GM19328 (cell line): Measurements from ENCODE around the gene CEP78.

Experiments
- ATAC-seq: cut with Tn5 transposase; IDR thresholded peaks from one replicate; pipeline ENCODE4 v1.9.1; 2021; ENCODE audit warnings: mild to moderate bottlenecking, moderate library complexity; ENCODE audit not compliant: unreplicated experiment

Gene CEP78

GRCh38 chr9:78306222-78307076 is 70.6 kb downstream of the CEP78 start:
- no peak for ATAC-seq

GRCh38 chr9:78307360-78307759 is 71.5 kb downstream of the CEP78 start:
- ATAC-seq, result no peak

GRCh38 chr9:78309066-78309465 is 73.2 kb downstream of the CEP78 start:
- ATAC-seq, result no peak

DNA sequence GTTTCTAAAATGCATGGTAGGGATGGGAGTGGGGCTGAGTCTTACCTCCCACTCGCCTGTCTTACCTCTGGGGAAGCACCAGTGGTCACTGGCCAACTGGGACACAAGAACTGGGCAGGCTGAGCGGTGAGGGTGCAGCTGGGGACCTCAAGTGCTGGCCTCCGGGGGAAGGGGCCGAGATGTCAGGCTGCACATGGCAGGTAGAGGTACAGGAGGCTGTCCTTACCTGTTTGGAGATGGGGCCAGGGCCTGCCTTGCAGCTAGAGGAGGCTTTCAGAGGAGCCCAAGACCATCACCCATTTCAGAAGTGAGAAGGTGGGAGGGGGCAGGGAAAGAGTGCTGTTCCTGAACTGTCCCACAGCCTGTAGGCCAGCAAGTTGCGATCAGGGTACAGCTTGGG is 75.2 kb downstream of the CEP78 start:
- no peak for ATAC-seq

DNA sequence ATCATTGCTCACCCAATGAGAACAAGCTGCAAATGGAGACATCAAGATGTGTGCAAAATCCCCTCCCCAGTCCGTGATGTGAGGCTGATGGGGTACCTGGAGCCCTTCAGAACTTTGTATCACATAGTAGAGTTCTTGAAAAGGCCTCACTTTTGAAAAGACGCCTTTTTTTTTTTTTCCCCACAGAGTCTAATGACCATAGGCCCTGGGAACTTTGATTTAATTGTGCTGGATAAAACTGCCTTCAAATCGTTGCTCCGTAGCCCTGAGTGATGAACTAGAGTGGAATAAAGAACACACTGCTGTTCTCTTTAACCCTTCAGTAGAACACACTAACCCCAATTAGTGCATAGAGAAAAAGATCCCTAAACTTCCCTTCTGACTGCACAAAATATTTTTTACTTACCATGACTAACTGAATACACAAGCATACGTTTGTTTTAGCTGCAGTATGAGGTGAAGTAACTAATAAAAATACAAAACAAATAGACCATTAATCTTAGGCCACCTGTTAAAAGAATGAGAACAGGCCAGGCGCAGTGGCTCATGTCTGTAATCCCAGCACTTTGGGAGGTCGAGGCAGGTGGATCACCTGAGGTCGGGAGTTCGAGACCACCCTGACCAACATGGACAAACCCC is 76.1 kb downstream of the CEP78 start:
- no peak for ATAC-seq

- ATAC-seq, result no peak
Measured at GRCh38 chr9:78314550-78314949, 78.7 kb downstream of the CEP78 start.

DNA sequence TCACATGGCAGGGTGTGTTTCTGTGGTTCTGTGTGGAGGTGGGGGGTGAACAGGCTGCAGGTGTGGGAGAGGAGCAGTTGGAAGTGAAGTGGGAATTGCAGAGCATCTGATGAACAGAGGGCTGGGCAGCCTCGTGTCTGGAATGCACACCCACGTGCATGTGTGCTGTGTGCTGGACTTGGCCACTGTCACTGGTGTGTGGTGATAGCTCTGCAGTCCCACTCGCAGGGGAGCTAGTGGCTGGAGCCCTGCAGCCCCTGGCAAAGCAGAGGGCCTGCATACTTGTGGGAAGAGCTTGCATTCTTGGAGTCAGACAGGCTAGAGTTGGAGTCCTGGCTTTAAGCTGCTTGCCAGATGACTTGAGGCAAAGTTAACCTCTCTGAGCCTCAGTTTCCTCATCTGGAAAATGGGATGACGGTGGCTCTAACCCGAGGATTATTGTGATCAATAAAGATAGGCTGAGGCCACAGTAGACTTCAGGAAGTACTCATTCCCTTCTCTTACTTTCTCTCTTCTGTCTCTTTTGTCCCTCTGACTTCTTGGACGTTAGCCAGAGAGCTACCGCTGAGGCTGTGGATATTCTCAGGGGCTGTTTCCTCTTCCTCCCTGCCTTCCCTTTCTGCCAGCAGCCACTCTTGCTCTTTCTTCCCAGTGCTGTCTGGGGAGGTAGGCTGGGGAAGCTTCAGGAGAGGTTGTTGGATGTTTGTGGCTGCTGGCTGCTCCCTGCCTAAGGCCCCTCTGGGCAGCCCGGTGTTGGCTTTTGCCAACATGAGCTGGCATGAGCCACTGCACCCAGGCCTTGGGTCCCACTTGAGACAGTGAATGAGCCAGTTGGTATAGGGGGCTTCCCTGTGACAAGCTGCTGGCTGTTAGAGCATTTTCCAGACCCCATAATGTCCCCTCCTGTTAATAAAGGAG is 79.3 kb downstream of the CEP78 start:
- ATAC-seq, result no peak

DNA sequence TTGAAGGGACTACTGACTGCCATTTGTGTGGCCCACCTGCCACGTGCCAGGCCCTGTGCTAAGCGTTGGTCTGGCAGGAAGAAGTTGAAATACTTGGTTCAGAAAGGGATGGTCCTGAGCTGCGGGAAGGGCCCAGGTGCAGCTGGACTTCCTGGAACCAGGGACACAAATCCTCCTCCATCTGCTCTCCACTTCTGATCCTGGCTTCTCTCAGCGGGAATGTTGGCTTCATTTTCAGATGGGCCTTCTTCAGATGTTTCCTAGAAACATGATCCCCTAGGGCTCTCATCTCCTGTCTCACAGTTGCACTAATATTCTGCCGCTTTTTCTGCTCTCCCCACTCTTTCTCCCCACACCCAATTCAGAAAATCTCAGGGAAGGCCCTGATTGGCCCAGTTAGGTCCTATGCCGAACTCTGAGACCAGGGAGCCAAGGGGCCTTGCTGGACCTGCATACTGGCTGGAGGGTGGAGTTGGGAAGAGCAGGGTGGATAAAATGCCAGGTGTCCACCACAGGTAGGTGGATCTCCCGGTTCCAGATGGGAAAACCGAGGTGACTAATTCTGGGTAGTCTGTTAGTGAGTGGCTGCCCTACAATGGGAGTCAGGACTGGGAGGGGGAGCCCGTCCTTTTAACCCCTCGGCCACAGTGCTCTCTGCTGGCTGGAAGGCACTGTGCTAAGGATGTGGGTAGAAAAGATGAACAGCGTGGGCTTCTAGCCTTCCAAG is 80.5 kb downstream of the CEP78 start:
- ATAC-seq, result no peak

- ATAC-seq, result no peak
Measured at GRCh38 chr9:78319197-78320029, 83.5 kb downstream of the CEP78 start.

DNA sequence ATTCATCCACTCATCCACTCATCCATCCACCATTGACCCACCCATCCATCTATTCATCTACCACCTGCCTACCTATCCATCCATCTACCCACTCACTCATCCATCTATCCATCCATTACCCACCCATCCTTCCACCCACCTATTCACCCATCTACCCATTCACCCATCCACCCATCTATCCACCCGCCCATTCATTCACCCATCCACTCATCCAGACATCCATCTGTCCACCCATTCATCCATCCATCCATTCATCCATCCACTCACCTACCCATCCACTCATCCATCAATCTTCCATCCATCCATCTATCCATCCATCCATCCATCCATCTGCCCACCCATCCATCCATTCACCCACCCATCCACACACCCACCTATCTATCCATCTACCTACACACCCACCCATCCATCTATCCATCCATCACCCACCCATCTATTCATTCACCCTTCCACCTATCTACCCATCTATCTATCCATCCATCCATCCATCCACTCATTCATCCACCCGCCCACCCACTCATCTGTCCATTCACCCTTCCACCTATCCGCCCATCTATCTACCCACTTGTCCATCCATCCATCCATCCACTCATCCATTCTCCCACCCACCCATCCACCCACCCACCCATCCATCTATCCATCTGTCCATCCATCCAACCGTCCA is 84.3 kb downstream of the CEP78 start:
- no peak for ATAC-seq

DNA sequence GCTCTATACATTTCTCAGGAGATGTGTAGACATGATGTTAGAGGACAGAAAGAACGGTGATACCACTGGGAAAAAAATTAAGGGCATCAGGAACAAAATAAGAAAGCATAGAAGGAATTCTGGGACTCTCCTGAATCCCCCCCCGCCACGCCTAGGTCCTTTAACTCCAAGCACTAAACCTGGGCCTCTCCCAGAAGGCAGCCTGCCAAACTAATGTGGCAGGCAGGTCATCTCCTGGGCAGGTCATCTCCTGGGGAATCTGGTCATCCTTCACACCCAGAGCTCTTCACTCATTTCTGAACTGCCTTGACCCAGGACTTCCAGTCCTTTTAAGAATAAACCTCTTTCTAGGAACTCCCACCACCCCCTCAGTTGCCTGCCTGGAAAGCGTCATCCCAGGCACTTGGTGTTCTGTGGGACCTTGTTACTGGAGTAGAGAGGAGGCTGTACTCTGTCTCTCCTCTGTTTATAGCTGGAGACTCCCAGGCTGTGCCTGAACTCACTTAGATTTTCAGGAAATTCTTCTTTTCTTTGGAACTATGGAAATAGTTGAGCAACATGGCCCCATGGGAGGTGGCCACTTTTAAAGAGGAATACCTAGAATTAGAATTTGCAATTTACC is 85.1 kb downstream of the CEP78 start:
- ATAC-seq, result no peak

- no peak for ATAC-seq
Measured at GRCh38 chr9:78321505-78321904, 85.6 kb downstream of the CEP78 start.

GRCh38 chr9:78324068-78324650 is 88.3 kb downstream of the CEP78 start:
- ATAC-seq, result no peak

DNA sequence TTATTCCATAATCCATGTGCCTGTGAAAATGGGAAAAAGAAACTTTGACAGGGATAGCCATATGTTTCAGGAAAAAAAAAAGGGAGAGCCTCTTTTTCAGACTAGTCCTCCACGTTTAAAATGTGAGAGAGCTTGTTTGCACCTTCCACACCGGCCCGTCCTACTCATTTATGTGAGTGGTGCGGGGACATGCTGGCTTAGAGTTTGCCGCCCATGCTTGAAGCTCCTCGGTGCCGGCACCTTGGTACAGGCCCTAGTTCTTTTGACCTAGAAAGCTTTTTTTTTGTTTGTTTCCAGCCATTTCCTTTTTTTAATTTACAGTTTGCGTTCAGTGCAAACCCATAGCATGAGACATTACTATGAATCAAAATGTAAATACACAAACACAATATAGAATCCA is 88.8 kb downstream of the CEP78 start:
- no peak for ATAC-seq

- no peak for ATAC-seq
Measured at GRCh38 chr9:78325343-78325742, 89.5 kb downstream of the CEP78 start.

GRCh38 chr9:78325846-78326360 is 90.0 kb downstream of the CEP78 start:
- no peak for ATAC-seq

DNA sequence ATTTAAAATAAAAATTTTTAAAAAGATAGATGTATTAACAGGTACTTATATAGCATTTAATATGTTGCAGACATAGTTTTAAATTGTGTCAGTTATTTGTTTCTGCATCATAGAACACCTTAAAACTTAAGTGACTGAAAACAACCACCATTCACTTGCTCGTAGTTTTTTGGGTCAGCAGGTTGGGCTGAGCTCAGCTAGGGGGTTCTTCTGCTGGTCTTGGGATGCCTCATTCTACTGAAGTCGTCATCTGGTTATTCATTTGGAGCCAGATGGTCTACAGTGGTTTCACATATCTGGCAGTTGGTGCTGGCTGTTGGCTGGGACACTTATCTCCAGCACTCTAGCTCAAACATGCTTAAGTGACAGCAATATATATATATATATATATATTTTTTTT is 90.7 kb downstream of the CEP78 start:
- no peak for ATAC-seq
